Hematopoietic multipotent progenitor cell treated with erythropoietin and hydrocortisone succinate and interleukin-3 and kit ligand, for 4 days (in vitro differentiated cells): Measurements from ENCODE around the gene POLR2F.

Experiments
- DNase-seq: peaks from one replicate; pipeline ENCODE4 v3.0.0-alpha.2; 2015

Gene POLR2F

DNA sequence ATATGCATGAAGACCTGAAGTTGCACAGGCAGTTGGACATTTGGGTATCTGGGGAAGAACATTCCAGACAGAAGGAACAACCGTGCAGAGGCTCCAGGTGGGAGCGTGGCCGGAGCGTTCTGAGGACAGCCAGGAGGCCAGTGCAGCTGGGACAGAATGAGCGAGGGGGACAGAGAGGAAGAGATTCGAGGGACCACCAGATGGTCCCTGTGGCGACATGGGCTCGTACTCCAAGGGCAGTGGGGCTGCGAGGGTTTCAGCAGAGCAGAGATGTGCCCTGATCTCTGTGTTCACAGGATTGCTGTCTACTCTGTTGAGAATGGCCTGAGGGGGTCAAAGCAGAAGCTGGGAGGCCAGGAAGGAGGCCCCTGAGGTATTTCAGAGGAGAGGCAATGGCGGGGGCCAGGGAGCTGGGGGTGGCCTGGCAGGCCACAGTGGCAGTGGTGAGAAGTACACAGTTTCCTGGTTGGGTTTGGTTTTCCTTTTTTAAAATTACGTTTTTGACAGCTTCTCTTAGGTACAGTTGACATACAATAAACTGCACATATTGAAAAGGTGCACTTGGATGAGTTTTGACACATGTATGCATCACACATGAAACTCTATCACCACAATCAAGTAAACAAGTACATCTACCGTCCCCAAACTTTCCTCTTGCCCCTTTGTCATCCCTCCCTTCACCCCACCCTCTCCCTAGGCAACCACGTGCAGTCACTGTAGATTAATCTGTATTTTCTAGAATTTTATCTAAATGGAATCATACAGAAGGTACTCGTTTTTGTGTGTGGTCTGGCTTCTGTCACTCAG, 55.7 kb downstream of the POLR2F start:
- no peak for DNase-seq

DNA sequence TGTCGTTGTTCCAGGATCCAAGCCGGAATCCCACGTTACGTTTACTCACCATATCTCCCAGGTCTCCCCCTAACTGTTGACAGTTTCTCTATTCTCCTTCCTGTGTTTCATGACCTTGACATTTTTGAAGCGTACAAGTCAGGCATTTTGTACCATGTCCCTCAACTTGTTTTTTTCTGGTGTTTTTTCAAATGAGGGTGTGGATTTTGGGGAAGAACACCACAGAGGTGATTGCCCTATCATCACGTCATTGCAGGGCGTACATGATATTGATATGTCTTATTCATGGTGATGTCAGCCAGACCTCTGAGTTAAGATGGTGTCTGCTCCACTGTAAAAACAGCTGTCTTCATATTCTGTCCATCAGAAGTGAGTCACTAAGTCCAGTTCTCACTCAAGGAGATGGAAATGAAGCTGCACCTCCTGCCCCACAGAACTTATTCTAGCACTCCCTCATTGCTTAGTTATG, 59.1 kb downstream of the POLR2F start:
- DNase-seq: no peak

DNA sequence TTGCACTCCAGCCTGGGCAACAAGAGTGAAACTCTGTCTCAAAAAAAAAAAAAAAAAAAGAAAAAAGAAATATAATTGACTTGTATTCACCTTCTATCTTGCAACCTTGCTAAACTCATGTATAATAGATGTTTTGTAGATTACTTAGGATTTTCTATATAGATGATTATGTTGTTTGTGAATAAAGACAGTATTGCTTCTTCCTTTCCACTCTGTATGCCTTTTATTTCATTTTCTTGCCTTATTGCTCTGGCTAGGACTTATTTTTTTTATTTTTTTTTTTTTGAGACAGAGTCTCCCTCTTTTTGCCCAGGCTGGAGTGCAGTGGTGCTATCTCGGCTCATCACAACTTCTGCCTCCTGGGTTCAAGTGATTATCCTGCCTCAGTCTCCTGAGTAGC, 60.6 kb downstream of the POLR2F start:
- DNase-seq: no peak

DNA sequence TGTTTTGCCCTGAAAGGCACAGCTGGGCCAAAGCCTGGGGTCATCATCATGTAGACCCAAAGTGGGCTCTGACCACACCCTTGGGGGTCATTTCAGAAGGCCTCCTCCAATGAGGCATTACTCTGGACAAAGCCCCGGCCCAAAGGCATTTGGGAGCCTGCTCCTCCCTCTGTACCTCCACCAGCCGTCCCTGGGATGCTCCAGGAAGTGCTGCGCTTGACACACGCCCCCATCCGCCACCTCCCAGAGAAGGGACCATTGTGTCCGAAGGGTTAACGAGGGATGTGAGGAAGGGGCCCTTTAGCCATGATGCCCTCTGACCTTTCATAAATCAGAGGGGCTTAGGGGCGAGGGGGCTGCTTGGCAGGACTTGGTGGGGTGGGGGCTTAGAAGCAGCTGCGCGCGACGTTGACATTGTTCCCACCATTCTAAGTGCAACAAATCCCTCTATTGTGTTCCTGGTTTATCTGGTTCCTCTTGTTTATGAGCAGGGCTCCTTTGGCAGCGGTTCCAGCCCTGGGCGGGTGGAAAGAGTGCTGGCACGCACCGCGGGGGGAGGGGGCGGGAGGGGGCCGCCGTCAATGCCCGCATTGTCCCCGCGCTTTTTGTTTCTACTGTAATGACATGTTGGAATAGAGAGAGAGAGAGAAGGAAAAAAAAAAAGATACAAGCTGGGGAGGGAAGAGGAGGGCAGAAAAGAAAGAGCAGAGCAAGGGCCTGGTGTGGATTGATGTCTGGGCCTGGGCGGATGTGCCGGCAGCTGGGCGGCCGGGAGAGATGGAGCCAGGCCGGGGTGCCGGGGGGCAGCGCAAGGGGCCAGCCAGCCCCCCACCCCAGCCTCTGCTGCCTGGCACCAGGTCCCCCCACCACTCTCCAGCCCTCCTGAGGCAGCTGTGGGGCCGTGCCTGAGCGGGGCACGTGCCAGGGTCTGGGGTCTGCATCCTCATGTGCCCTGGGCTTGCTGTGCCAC, 63.0 kb downstream of the POLR2F start:
- peak; percentile 64 for DNase-seq

DNA sequence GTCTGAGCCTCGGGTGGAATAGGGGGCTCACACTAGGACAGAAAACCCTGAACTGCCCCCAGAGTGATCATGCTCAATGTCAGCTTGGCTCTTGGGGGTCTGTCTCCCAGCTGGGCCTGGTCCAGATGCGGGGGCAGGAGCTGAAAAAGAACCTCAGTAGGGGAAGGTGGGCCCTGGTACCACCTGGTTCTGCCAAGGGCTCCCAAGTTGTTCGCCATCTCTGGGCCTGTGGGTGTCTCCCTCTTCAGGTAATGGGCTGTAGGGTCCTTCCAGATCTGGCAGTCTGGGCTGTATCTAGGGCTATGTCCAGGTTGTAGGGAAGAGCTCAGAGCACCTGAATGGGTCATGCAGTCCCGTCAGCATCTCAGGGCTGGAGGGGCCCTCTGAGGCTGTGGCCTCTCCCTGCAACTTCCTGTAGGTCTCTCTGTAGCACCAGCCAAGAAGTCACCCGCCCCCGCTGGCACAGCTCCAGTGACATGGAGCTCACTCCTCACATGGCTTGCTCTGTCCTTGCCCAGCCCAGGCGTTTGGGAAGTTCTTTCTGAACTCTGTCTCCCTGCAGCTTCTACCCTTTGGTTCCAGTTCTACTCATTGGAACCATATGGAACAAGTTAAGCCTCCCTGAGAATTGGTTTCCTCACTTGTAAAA, 63.9 kb downstream of the POLR2F start:
- peak; percentile 85 for DNase-seq

DNA sequence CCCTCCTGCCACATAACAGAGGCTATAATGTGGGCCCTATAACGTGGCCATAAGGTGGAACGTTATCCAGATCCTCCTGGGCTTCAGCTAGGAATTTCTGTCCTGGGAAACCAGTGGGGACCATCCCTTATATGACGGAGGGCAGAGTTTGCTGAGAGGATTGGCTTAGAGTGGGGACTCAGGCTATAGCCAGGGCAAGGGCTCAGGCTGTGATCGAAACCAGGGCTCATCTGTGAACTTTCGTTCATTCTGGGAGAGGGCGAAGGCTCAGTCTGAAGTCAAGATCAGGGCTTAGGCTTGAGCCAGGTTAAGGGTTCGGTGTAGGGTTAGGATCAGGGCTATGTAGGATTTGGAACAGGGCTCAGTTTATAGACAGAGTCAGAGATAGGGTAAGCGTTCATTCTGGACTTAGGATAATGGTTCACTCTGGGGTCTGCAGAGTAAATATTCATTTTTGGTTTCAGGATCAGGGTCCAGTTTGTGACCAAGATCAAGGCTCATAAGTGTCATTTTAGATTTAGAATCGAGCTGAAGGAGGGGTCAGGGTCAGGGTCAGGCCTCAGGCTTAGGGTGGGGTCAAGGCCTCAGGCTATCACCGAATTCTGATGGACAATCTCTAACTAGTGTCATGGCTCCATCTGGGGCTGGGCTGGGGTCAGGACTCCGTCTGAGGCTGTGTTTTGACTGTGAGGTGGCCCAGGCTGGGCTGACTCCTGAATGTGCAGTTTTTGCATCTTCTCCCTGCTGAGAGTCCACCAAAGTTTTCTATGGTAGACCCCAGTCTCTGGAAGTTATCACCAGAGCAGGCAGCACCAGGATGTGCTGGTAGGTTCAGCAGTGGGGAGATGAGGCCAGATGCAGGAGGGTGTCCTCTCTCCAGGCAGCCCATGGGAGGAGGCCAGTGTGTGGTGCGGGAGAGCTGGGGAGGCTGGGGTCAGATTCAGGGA, 64.7 kb downstream of the POLR2F start:
- DNase-seq: no peak
